GM21390 (cell line): Measurements from ENCODE around the gene AFF4.
"Not testable (repeated sequence)": the region's sequence is repeated elsewhere in the genome, so short reads cannot be mapped to it uniquely, and the experiment has no call there.

Source experiments
- ATAC-seq: cut with Tn5 transposase; IDR thresholded peaks from one replicate; pipeline ENCODE4 v1.9.1; 2021; ENCODE audit not compliant: unreplicated experiment

Gene AFF4

GRCh38 chr5:132860742-132861141, 102.7 kb downstream of the AFF4 start:
- no peak for ATAC-seq

- no peak for ATAC-seq
Observed at GRCh38 chr5:132859889-132860437, 103.5 kb downstream of the AFF4 start.

GRCh38 chr5:132856011-132856410, 107.4 kb downstream of the AFF4 start:
- no peak for ATAC-seq

- ATAC-seq, result not testable (repeated sequence)
Observed at GRCh38 chr5:132854992-132855391, 108.4 kb downstream of the AFF4 start.

- ATAC-seq, result no peak
Observed at GRCh38 chr5:132854301-132854700, 109.1 kb downstream of the AFF4 start.

GRCh38 chr5:132853790-132854189, 109.6 kb downstream of the AFF4 start:
- no peak for ATAC-seq

GRCh38 chr5:132853323-132853722, 110.1 kb downstream of the AFF4 start:
- no peak for ATAC-seq

GRCh38 chr5:132850066-132850465, 113.4 kb downstream of the AFF4 start:
- no peak for ATAC-seq

- no peak for ATAC-seq
Observed at GRCh38 chr5:132849347-132849746, 114.1 kb downstream of the AFF4 start.

GRCh38 chr5:132848270-132848669, 115.2 kb downstream of the AFF4 start:
- ATAC-seq, result no peak

GRCh38 chr5:132841305-132841704, 122.1 kb downstream of the AFF4 start:
- no peak for ATAC-seq

GRCh38 chr5:132840896-132841295, 122.5 kb downstream of the AFF4 start:
- no peak for ATAC-seq

GRCh38 chr5:132840313-132840712, 123.1 kb downstream of the AFF4 start:
- ATAC-seq, result no peak

- ATAC-seq, result no peak
Observed at GRCh38 chr5:132839426-132840301, 123.8 kb downstream of the AFF4 start.

GRCh38 chr5:132838516-132839282, 124.7 kb downstream of the AFF4 start:
- no peak for ATAC-seq

GRCh38 chr5:132837868-132838267, 125.6 kb downstream of the AFF4 start:
- no peak for ATAC-seq

GRCh38 chr5:132836852-132837251, 126.6 kb downstream of the AFF4 start:
- ATAC-seq, result no peak

- ATAC-seq, result no peak
Observed at GRCh38 chr5:132834057-132834456, 129.4 kb downstream of the AFF4 start.

- ATAC-seq, result no peak
Observed at GRCh38 chr5:132832612-132833011, 130.8 kb downstream of the AFF4 start.

- no peak for ATAC-seq
Observed at GRCh38 chr5:132831095-132831860, 132.2 kb downstream of the AFF4 start.
